HG03378 (cell line): Measurements from ENCODE around the gene GPBAR1.
"Not testable (repeated sequence)": the region's sequence is repeated elsewhere in the genome, so short reads cannot be mapped to it uniquely, and the experiment has no call there.

Experiments used
- ATAC-seq: cut with Tn5 transposase; IDR thresholded peaks from one replicate; pipeline ENCODE4 v1.9.1; 2021; ENCODE audit warnings: mild to moderate bottlenecking, moderate library complexity; ENCODE audit not compliant: unreplicated experiment

The GPBAR1 gene

DNA sequence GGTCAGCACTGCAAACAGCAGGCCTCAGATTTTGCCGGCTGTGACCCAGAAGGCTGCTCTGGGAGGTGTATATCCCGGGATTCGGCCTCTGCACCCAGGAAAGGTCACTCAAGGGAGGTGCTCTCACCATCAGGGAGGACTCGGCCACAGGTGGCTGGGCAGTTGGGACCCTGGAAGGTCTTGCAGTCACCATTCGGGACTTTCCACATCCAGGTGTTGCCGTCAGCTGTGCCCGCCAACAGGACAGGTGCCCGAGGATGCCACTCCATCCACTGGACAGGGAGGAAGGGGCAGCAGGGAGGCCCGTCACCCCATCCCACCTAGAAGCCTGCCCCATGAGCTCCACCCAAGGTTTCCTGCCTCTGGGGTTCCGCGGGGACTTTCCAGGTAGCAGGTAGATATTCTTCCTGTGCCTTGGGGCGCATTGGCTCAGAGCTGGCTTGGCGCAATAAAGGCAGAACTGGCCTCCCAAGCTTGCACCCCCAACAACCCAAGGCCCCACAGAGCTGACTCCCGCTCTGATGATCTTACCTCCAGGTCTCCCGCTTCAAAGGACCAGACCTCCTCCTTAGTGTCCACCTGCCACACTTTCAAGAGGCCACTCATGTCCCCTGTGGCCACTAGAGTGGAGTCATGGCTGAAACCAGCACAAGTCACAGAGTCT, 5.6 kb downstream of the GPBAR1 start:
- ATAC-seq = no peak

DNA sequence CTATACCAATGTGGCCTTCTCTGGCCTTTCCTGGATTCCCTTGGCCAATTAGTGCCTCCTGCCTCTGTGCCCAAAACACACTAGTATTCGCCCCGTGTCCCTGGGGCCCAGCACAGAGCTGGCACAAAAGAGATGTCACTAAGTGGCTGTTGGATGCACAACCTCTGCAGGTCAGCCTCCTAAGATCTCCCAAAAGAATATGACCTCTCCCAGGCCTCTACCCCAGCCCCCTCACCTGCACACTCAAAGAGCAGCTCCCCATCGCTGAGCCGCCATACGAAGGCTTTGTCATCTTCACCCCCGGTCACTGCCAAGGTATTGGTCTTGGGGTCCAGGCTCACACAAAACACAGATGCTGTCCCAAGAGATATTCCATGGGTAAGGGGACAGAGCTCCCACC, 6.4 kb downstream of the GPBAR1 start:
- no peak for ATAC-seq

DNA sequence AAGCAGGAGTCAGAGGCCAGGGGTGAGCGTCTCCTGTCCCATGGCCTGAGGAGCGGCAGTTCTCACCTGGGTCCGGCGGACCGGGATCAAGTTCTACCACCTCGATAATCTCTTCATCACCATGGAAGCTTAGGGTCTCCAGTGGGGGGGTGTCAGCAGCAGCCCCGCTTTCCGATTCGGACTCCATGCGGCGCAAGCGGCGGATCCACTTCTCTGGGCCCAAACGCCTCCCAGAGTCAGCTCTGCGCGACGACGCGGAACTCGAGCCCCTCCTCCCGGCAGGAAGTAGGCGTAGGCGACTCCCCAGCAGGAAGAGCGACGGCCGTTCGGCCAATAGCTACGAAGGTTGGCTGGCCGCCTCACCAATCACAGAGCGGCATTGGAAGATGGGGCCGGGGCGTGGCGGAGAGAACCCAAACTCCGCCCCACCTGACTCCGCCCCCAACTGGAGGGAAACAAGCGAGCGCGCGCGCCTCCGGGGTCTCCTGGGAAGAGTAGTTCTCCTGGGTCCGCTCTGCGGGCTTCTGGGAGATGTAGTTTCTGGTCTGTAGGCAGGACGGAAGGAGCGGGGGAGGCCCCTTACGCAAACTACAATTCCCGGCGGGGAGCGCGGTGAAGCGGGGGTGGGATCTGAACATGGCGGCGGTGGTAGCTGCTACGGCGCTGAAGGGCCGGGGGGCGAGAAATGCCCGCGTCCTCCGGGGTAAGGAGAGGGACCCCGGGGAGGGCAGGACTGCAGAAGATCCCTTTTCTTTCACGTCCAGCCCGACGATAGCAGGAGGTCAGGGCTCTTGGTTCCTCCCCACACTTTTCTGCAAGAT, 9.3 kb downstream of the GPBAR1 start, which contains the start of the genes AAMP and PNKD:
Gene AAMP (minus strand): TSS at position 238 of the 821 bp plus-strand sequence. CDS start 51 bp downstream, at position 187.
Gene PNKD (plus strand): TSS at position 620 of the 821 bp plus-strand sequence. CDS start 17 bp downstream, at position 637.
- ATAC-seq = peak; percentile 88

DNA sequence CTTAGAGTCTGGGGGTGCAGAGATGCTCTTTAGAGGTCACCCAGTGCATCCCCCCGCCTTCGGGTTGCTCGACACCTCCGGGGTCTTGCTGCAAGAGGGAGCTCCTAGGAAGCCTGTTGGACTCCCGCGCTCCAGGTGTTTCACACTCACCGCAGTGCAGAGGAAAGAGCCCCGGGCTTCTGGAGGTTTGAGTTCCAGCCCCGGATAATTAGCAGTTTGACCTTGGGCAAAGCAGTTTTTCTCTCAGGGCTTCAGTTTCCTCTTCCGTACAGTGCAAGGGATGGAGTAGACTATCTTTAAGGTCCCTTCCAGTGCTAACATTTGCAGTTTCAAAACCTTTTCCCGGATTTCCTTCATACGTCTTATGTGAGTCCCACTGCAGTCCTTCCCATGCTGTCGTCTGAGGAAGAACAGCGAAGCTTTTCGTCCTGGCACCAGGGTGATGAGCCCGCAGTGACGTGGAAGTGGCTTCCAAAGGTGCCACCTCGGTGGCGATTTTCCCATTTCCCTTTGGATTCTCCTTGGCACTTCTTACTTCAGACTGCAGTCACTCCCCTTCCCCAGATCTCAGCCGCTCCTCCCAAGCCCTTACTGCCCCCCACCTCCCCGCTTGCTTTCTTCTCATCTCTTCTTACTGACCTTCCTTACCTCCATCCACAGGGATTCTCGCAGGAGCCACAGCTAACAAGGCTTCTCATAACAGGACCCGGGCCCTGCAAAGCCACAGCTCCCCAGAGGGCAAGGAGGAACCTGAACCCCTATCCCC, 10.1 kb downstream of the GPBAR1 start:
- peak; percentile 0 for ATAC-seq

DNA sequence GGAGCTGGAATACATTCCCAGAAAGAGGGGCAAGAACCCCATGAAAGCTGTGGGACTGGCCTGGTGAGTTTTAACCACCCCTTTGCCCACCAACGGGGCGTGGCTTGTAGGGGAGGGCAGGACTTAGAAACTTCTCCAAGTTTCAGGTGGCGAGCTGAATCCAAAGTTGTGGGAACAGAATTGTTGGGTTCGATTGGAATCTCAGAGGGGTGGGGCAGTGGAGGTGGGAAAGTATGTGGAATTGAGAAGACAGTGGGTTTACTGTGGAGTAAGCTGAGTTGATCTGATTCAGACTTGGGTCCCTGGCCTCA, 10.6 kb downstream of the GPBAR1 start:
- no peak for ATAC-seq

DNA sequence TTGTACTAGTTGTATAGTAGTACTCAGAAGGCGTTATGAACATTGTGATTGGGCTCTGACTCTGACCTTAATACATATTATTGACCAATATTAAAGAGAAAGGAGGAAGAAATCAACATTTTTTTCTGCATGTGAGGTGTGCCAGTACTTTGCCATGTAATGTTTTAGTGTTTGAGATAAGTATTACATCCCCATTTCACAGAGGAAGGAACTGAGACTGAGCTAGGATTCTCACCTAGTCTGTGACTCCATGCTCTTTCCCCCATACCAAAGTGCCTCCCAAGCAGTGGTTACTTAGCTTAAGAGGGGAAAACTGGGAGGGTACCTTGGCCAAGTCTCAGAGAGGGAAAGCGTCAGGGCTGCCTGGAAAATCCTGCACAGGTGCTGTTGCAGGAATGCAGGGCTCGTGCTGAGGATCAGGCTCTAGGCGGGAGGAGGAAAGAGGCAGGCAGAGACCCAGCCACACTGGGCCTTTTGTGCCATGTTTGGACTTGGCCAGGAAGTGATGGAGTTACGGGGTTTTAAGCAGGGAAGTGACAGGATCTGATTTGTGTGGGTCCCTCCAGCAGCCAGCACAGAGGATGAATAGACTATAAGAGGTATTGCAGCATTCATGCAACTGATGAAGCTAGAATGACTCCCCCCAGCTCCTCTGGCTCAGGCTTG, 11.2 kb downstream of the GPBAR1 start:
- no peak for ATAC-seq

DNA sequence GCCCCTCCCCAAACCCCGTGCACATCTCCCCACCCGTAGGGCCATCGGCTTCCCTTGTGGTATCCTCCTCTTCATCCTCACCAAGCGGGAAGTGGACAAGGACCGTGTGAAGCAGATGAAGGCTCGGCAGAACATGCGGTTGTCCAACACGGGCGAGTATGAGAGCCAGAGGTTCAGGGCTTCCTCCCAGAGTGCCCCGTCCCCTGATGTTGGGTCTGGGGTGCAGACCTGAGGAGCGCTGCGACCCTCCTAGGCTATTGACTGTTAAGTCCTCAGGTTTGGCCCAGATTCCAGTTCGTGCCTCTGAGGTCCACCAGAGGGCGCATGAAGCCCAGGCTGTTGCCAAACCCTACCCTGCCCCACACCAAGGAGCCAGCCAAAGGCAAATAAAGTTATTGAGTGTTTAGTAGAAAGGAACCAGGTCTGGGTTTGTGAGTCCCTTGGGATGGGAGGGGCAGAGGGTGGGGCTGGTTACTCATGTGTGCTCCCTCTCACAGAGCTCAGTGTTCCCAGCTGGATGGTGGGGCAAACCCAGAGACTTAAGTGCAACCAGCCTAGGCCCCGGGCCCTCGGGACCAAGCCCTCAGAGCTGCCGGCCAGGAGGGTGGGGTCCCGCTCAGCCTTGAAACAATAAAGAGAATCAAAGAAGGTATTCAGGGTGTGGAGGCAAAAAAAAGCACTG, 11.9 kb downstream of the GPBAR1 start:
- peak; percentile 29 for ATAC-seq

DNA sequence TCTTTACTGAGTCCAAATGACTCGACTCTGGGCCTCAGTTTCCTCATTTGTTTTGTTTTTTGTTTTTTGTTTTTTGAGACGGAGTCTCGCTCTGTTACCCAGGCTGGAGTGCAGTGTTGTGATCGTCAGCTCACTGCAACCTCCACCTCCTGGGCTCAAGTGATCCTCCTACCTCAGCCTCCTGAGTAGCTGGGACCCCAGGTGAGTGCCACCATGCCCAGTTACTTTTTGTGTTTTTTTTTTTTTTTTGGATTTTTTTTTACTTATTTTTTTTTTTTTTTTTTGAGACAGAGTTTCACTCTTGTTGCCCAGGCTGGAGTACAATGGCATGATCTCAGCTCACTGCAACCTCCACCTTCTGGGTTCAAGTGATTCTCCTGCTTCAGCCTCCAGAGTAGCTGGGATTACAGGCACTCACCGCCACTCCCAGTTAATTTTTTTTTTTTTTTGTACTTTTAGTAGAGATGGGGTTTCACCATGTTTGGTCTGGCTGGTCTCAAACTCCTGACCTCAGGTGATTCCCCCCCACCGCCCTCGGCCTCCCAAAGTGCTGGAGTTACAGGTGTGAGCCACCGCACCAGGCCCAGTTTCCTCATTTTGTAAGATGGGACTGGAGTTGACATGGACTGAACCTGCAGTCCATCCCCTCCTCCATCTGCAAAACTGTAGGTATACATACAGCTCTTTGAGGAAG, 12.5 kb downstream of the GPBAR1 start:
- ATAC-seq = not testable (repeated sequence)

DNA sequence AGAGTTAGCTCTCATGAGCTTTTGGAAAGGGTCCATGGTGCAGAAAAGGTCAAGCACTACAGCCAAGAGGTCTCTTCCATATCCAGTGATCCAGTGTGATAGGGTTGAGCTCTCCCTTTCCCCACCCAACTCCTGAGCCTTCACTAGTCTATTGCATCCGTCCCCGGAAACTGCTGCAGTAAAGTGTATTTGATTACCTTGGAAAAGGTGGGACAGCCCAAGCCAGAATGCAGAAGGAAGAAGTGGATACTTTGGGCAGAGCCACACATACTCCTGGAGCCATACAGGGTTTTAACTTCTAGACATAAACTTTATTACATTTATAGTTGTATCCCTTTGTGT, 13.1 kb downstream of the GPBAR1 start:
- no peak for ATAC-seq

DNA sequence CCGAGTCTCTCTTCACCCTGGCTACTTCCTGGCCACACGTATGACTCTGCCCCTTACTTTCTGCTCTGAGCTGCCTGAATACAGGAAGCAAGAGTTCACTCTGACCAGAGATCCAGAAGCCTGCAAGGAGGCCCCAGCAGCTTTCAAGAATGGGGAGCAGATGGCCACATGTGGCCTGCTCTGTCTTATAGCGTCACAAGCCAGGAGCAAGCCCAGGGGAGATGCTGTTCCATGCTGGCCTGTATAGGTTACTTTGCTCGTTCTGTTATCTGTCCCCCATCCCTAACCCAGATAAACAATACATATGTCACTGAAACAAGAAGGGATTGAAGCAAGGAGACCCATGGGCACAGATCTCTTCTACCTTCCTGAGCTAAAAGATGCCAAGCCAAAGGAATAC, 13.8 kb downstream of the GPBAR1 start:
- ATAC-seq = no peak

DNA sequence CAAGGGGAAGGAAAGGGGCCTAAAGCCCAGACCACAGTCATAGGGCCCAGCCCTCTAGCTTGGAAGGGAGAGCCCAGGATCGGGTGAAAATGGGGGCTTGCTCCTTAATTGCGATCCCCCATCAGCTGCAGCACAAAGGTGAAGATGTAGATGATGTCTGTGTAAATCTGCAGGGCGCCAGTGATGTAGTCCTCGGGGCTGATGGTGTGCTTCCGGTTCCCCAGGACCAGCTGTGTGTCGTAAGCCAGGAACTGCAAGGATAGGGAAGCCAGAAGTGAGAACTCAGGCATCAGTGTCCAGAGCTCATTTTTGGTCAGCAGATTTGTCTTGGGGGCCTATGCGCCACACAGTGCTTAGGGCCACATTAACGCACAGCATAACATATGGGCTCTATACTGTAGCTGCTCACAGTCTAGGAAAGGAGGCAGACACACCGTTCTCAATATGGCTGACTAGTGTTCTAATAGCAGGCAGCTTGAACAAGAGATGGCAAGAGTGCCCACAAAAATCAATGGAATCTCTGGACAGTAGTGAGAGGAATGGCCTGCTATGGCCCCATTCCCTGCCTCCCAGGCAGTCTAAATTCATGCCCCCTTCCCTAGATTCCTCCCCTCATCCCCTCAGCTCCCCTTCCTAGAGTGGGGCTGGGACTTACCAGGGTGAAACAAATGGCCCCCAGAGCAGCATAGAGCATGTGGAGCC, 14.7 kb downstream of the GPBAR1 start:
- no peak for ATAC-seq

DNA sequence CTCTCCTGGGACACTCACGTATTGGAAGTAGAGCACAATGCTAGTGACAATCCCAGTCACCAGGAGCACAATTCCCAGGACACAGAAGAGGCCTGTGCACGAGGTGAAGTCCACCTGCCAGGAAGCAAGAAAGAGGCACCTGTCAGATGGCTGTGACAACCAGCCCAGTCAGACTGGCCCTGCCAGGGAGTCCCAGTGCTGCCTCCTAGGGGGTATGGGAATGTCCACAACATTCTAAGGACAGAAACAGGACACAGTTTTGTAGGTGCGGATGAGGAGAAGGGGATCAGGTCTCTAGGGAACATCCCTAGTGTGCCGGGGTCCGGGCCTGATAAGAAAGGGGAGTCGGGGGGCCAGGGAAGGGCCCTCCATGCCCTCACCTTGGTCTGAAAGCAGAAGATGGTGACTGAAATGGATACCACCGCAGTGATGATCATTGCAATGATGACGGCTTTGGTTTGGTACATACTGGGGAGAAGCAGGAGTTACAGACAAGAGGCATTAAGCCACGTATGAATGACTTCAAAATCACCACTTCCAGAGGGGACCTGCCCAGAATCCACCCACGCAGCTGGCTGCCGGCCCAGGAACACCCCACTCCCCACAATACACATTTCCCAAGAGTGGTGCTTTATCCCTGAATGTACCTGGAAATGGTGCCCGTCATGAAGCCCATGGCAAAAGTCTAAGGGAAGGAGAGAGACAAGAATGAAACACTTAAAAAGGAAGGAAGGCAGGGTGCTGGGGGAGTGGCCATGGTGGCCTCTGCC, 16.4 kb downstream of the GPBAR1 start:
- ATAC-seq = no peak

DNA sequence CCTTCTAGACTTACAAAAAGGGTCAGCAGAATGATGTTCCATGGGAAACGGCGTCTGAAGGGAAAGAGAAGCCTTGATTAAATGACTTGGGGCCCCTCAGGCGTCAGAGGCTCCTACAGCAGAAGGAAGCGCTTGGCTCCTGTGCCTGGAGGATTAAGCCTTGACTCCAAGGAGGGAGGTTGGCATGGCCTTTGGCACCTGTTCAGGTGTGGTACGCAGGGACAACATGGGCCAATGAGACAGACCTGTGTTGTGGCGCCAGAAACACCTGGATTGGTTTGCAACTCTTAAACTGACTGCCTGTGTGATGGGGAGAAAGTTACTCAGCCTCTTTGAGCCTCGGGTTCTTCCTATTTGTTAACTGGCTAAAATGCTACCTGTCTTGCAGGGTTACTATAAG, 17.1 kb downstream of the GPBAR1 start:
- ATAC-seq = no peak

DNA sequence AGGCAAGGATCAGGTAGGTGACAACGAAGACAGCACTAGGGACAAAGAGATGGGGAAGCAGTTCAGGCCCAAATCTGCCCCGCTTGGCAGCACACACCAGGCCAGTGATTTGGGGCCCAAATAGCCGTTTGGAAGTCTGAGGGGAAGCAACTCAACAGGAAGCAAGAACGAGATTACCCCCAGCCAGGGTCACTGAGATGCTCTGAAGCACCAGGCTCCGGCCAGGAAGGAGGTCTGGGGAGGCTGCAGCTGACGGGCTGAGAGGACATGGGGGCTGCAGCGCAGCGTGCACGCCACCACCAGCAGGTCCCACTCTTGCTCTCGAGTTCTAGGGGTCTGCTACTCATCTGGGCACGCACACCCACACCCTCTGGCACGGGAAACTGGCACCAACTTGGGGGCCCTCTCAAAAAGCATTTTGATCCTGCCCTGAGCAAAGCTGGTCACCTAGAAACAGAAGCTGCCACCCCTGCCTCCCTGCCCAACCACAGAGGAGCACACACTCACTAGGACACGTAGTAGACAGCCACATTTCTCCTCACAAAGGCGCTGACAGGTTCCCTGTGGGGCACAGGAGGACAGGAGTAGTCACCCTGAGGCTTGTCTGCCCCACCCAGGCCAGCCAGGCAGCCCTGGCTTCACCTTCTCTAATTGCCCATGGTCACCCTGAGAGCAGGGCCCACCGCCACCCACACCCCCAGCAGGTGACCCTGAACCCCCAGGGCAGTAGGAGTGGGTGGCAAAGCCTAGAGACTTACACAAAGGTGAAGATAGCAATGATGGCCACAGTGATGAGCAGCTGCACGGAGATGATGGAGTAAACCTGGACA, 17.9 kb downstream of the GPBAR1 start:
- no peak for ATAC-seq

DNA sequence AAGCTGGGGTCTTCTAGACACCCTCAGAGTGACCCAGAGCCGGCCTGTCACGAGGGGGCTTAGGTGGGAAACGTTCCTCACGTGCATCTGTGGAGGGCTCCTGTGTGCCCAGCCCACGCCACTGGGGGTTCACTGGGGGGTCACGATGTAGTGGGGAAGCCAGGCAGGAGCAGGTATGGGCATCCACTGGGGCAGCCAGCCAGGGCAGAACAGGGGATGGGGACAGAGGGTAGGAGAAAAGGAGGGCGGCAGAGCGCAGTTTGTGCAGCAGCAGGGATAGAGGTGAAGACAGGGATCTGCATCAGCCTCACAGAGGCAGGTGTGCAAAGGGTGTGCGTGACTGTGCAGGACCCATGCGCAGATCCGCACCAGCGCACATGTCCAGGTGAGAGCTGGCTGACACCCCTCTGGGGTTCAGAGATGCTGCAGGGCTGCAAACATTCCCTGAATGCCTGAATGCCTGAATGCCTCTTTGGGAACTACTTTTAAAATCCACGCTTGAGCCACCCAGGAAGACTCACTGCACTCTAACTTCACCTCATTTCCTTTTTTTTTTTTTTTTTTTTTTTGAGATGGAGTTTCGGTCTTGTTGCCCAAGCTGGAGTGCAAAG, 19.6 kb downstream of the GPBAR1 start:
- ATAC-seq = no peak

DNA sequence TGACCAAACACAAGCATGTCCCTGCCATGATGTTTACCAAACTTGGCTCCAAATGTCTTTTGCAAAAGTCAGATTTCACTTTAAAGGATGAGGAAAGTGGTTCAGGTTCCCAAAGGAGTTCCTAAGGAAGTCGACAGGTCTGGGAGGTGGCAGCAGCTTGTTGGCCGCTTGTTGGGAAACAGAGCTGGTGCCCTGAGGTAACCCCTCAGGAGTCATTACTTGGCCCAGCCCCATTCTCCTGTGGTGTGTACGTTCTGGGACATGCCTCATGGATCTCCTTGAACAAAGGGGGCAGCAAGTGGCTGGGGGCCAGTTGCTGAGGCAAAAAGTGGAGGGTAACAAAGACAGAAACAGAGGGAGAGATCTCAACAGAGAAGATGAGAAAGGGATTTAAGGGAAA, 20.6 kb downstream of the GPBAR1 start:
- ATAC-seq = no peak

DNA sequence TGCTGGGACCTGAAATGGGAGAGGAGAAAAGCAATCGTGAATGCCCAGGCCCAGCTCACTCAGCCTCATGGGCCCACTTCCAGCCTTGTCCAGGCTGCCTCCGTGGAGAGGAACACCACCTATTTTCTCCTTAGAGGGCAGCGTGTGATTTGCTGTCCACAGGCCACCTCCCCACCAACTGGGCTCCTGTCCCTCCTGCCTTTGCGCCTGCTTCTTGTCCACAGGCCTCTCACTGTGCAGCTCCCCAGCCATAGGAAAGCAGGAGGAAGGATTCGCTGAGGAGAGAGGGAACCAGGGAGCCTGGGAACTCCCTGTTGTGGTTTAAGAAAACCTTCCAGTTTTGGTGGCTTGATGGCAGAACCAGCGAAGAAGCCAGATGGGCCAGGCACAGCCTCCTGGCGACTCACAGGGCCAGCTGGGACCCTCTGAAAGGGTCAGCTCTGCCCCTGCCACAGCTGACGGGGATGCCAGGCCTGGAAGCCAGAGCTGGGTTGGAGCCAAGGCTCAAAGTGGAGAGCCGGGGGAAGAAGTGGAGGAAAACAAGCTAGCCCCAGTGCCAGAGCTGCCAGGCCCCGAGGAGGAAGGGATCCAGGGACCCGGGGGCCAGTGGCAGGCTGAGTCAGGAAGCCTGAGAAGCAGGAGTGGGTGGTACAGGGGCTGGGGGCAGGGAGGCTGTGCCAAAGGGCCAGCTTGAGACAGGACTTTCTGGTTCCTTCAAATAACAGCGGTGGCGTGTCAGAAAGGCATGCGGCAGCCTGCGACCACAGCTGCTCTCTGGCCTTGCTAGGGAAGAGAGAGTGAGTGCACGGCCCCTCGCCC, 21.6 kb downstream of the GPBAR1 start:
- ATAC-seq = no peak
